Natural killer cell treated with Interleukin-12 subunit alpha and Interleukin-12 subunit beta and Interleukin-15 and Interleukin-18, amount 100 ng/mL, for 72 hours (primary cell): Measurements from ENCODE around the gene SMAGP. TPM values are rescaled to one million over a fixed set of nuclear protein-coding genes. Genes with fewer than 3 reads are reported as not detected.
"Not testable (repeated sequence)": the region's sequence is repeated elsewhere in the genome, so short reads cannot be mapped to it uniquely, and the experiment has no call there.

ENCODE experiments used
- ATAC-seq, 2 donors: fragments of 150-1000 bp; cut with Tn5 transposase in 1 of 2; sonication (Bioruptor Pico), chemical (Tn5 transposase) in 1 of 2; 2 replicates each; pipeline ENCODE4 v1.10.0; 2021
- DNase-seq: peaks from one replicate; pipeline ENCODE4 v3.0.0; 2022; ENCODE audit warnings: low spot score
- H3K27ac Mint-ChIP-seq, 2 donors: 1 replicate in 1 of 2; 2 replicates in 1 of 2; pipeline ENCODE4 v1.8.0; 2022; ENCODE audit warnings: mixed read lengths in 2 of 2, mild to moderate bottlenecking in 1 of 2, moderate library complexity in 1 of 2
- H3K27me3 Mint-ChIP-seq, 2 donors: 1 replicate in 1 of 2; 2 replicates in 1 of 2; pipeline ENCODE4 v1.8.0; 2022; ENCODE audit warnings: mixed read lengths in 2 of 2
- H3K36me3 Mint-ChIP-seq: one replicate; pipeline ENCODE4 v1.8.0; 2022; ENCODE audit warnings: mixed read lengths
- H3K4me1 Mint-ChIP-seq, 2 donors: 1 replicate in 1 of 2; 2 replicates in 1 of 2; pipeline ENCODE4 v1.8.0; 2022; ENCODE audit warnings: low read depth in 2 of 2, mixed read lengths in 2 of 2, mild to moderate bottlenecking in 1 of 2
- H3K4me3 Mint-ChIP-seq: one replicate; pipeline ENCODE4 v1.8.0; 2022; ENCODE audit warnings: mixed read lengths
- H3K9me3 Mint-ChIP-seq: 2 replicates; pipeline ENCODE4 v1.8.0; 2022; ENCODE audit warnings: mixed read lengths
- total RNA-seq, 2 donors: library from RNA; stranded (reverse); gene quantifications; one replicate each; pipeline ENCODE4 v1.2.3, GENCODE V29; 2022

Gene SMAGP
- total RNA-seq, 2 donors from 2014 or later: 3.8 to 11.5 TPM

DNA sequence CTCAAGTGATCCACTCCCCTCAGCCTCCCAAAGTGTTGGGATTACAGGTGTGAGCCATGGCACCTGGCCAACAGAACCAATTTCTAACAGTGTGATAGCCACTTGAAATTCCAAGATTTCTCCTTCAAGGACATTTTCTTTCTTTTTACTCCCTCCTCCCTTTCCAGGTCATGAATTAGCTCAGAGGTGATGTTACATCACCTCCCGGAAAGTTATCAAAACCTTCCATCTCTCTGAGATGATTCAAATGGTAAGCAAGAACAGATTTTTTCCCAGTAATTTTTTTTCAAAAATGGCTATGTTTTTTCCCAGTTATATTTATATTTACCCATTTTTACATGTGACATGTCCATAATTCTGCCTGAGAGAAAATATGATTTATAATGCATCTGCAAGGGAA lies 15.6 kb upstream of the SMAGP start:
- Mint-ChIP-seq H3K4me1 (peaks cover 0 to 6% of the 10 kb centered on the region in 2 donors), H3K27me3 (no peaks in the 10 kb centered on the region), H3K27ac (peak overlapping the region; percentile 39 to 52), H3K36me3 (peaks cover under 1% of the 10 kb centered on the region), H3K4me3 (no peak overlapping the region), H3K9me3 (no peaks in the 10 kb centered on the region)
- DNase-seq: no peak
- no peak for ATAC-seq

DNA sequence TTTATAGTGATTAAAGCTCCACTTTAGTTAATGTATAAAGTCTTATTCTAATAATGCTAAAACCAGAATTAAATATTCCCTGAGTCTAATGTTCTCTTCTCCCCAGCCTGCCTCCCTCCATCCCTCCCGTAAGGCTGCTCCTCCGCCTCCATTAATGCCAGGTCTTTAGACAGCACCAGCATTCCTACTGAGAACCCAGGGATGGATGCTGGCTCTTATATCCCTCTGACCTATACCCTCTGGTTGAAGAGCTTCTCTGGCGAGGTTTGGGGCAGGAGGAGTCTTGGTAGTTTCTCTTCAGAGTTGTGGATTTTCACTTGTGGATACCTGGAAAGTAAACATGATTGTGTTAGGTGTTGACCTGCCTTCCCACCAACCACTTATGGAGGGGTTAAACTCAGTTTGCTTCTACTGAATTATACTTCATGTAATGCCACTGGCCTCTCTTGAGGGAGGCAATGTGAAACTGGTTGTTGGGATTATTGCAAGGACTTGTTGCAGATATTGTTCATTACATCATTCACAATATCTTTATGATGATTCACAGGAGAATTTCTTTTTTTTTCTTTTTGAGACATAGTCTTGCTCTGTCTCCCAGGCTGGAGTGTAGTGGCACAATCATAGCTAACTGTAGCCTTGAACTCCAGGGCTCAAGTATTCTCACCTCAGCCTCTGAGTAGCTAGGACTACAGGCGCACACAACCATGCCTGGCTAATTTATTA lies 11.1 kb upstream of the SMAGP start:
- peak overlapping the region; percentile 39 to 44 for H3K27ac Mint-ChIP-seq
- H3K9me3 Mint-ChIP-seq: no peaks in the 10 kb centered on the region
- H3K4me1 Mint-ChIP-seq: peaks cover 0 to 3% of the 10 kb centered on the region in 2 donors
- DNase-seq (no peak), ATAC-seq (no peak)
- no peaks in the 10 kb centered on the region for H3K27me3 Mint-ChIP-seq
- no peak overlapping the region for H3K4me3 Mint-ChIP-seq
- H3K36me3 Mint-ChIP-seq: peaks cover 5% of the 10 kb centered on the region

DNA sequence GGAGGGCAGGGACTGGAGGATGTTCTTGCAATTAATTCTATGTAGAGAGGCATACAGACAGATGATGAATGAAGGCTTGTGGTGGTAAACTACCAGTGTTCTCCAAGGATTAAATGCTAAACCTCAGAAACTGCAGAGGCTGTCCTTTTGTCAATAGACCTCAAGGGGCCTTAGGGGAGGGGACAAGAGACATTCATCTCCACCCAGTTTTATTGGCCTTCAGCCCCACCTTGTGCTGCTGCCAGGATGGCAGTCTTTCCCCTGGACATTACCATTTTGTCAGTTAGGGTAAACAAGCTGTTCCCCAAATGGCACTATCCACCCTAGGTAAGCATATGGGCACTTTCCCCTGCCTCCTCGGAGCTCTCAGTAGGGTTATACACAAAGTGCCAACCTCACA lies 4.9 kb upstream of the SMAGP start:
- Mint-ChIP-seq H3K27me3 (no peaks in the 10 kb centered on the region), H3K36me3 (no peaks in the 10 kb centered on the region), H3K4me3 (no peak overlapping the region), H3K9me3 (no peaks in the 10 kb centered on the region), H3K27ac (no peak overlapping the region), H3K4me1 (peaks cover 10 to 13% of the 10 kb centered on the region in 2 donors)
- DNase-seq (no peak), ATAC-seq (no peak)

DNA sequence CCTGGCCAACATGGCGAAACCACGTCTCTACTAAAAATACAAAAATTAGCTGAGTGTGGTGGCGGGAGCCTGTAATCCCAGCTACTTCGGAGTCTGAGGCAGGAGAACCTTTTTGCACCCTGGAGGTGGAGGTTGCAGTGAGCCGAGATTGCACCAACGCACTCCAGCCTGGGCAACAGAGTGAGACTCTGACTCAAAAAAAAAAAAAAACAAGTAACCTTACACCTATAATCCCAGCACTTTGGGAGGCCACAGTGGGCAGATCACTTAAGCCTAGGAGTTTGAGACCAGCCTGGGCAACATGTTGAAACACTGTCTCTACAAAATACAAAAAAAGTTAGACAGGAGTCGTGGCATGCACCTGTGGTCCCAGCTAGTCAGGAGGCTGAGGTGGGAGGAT lies 2.6 kb upstream of the SMAGP start:
- H3K36me3 Mint-ChIP-seq, DNase-seq, H3K27ac Mint-ChIP-seq, ATAC-seq, H3K27me3 Mint-ChIP-seq, H3K9me3 Mint-ChIP-seq, H3K4me3 Mint-ChIP-seq: not testable (repeated sequence)
- H3K4me1 Mint-ChIP-seq: peaks cover 19 to 22% of the 10 kb centered on the region in 2 donors

DNA sequence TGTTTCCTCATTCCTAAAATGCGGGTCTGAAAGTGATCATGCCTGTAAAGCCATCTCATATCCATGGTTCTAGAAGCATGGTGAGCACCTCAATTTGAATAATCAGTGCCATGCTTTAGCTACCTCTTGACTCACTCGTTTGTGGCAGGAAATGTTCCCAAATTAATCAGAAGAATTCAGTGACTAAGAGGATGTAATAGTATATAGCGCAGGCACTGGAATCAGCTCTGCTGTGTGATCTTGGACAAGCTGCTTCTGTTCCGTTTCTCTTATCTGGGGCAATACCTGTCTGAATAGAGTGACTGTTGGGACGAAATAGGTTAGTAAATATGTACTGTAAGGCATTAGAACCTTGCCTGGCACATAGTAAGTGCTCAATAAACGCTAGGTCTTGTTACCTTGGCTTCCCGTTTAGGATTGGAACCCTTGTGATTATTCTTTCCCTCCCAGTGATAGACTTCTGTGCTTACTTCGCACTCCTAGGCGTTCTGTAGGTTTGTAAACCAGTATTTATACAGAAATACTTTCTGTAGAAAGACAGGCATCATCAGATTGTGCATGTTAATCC lies 820 bp upstream of the SMAGP start:
- Mint-ChIP-seq H3K27ac (peak overlapping the region; percentile 43 to 88), H3K4me3 (peak overlapping the region; percentile 89), H3K36me3 (no peaks in the 10 kb centered on the region), H3K9me3 (no peaks in the 10 kb centered on the region), H3K27me3 (no peaks in the 10 kb centered on the region), H3K4me1 (peaks cover 20 to 26% of the 10 kb centered on the region in 2 donors)
- DNase-seq (no peak), ATAC-seq (no peak)

DNA sequence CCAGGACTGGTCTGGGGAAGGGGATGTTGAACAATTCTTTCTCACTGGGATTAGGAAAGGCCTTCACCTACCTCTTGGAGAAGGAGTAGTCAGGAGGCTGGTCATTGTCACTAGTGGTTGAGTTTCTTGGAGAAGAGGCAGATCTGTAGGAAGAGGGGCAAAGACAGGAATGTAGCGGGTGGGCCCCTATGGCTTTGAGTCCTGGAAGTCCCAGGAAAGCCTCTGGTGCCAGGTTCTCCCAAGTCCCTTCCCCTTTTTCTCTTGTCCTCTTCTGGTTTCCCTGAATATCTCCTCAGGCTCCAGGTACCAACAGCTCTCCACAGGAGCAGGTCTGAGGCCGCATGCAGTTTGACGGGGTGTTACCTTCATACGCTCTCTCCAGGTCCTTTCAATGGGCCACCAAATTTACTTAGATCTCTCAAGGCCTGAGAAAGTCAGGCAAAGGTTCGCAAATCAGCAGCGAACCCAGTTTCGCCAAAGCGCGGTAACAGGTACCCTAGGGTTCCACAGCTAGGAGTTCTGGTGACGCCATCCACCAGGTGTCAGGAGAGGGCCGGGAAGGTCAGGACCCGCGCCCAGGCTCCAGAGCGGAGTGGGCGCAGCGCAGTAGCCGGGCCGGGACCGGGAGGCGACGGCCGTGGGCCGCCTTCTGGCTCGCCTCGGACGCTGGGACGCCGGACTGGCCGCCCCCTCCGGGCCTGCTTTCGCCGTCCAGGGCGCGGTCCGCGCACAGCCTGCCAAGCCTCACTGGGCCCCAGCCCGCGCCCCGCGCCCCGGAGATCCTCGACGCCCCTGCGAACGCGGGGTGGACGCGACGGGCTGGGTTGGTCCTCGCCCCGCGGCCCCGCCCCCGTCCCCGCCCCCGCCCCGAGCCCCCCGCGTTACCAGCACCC lies 795 bp downstream of the SMAGP start:
- ATAC-seq (peak in 1 of 2 donors; percentile 55), DNase-seq (no peak)
- H3K36me3 Mint-ChIP-seq: peaks cover 5% of the 10 kb centered on the region
- no peaks in the 10 kb centered on the region for H3K27me3 Mint-ChIP-seq
- peak overlapping the region; percentile 86 for H3K4me3 Mint-ChIP-seq
- H3K4me1 Mint-ChIP-seq: peaks cover 35% of the 10 kb centered on the region in 2 donors
- peak overlapping the region; percentile 50 to 73 for H3K27ac Mint-ChIP-seq
- H3K9me3 Mint-ChIP-seq: no peaks in the 10 kb centered on the region

DNA sequence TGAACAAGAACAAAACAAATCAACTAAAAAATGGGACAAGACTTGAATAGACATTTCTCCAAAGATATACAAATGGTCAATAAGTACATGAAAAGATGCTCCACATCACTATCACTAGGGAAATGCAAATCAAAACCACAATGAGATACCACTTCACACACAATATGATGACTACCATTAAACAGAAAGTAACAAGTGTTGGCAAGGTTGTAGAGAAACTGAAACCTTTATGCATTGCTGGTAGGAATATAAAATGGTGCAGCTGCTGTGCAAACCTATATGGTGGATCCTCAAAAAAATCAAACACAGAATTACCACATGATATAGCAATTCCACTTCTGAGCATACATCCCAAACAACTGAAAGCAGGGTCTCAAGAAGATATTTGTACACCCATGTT lies 5.2 kb downstream of the SMAGP start:
- peak overlapping the region; percentile 44 to 76 for H3K27ac Mint-ChIP-seq

DNA sequence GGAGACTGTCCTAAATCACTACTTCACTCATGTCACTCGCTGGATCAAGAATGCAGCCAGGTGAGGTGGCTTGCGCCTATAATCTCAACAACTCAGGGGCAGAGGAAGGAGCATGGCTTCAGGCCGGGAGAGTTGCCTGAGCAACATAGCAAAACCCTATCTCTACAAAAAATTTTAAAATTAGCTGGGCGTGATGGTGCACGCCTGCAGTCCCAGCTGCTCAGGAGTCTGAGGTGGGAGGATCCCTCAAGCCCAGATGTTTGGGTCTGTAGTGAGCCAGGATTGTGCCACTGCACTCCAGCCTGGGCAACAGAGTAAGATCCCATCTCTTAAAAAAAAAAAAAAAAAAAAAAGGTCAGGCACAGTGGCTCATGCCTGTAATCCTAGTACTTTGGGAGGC lies 5.9 kb downstream of the SMAGP start:
- peaks cover 5% of the 10 kb centered on the region for H3K36me3 Mint-ChIP-seq

More for the DNA sequence above, 5.2 kb downstream of the SMAGP start:
- Mint-ChIP-seq H3K27me3 (no peaks in the 10 kb centered on the region), H3K9me3 (no peaks in the 10 kb centered on the region), H3K4me1 (peaks cover 25 to 31% of the 10 kb centered on the region in 2 donors), H3K4me3 (peak overlapping the region; percentile 81), H3K36me3 (peaks cover 5% of the 10 kb centered on the region)
- DNase-seq (no peak), ATAC-seq (peak; percentile 87)

DNA sequence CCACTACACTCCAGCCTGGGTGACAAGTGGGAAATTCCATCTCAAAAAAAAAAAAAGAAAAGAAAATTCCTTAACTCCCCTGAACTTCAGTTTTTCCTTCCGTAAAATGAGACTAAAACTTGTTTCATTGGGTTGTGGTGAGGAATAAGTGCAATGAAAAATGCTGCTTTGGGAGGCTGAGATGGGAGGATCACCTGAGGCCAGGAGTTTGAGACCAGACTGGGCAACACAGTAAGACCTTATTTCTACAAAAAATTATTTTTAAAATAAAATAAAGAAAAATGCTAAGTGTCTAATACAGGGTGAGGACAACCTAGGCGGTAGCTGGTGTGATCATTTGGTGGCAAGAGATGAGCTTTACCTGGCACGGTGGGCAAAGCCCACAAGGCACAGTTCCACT lies 6.9 kb downstream of the SMAGP start:
- DNase-seq: no peak
- Mint-ChIP-seq H3K27ac (no peak overlapping the region), H3K4me1 (peaks cover 17 to 22% of the 10 kb centered on the region in 2 donors), H3K27me3 (no peaks in the 10 kb centered on the region), H3K36me3 (peaks cover 5% of the 10 kb centered on the region), H3K9me3 (no peaks in the 10 kb centered on the region), H3K4me3 (no peak overlapping the region)
- no peak for ATAC-seq

More for the DNA sequence above, 5.9 kb downstream of the SMAGP start:
- Mint-ChIP-seq H3K27me3 (no peaks in the 10 kb centered on the region), H3K9me3 (no peaks in the 10 kb centered on the region), H3K4me1 (peaks cover 23 to 28% of the 10 kb centered on the region in 2 donors), H3K4me3 (peak overlapping the region; percentile 81), H3K27ac (peak overlapping the region in 1 of 2 donors; percentile 28)
- no peak for DNase-seq
- no peak for ATAC-seq

DNA sequence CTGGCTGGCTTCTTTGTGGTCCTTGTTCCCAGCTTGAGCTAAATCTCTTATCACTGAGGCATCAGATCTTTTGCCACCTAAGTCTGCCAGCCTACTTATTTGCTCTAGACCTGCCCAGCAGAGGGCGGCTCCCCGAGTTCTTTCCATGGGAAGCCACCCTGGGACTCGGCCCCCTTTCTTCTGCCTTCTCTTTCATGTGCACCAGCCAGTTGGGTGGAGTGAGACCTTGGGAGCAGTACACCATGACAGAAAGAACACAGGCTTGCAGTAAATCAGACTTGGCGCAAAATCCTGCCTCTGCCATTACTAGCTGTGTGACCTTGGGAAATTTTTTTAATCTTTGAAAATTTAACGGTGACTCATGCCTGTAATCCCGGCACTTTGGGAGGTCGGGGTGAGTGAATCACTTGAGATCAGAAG lies 7.4 kb downstream of the SMAGP start:
- ATAC-seq: no peak
- no peaks in the 10 kb centered on the region for H3K9me3 Mint-ChIP-seq
- no peaks in the 10 kb centered on the region for H3K27me3 Mint-ChIP-seq
- peaks cover 17 to 19% of the 10 kb centered on the region in 2 donors for H3K4me1 Mint-ChIP-seq
- no peak overlapping the region for H3K4me3 Mint-ChIP-seq
- H3K36me3 Mint-ChIP-seq: peaks cover 5% of the 10 kb centered on the region
- DNase-seq: no peak
- peak overlapping the region in 1 of 2 donors; percentile 19 for H3K27ac Mint-ChIP-seq

DNA sequence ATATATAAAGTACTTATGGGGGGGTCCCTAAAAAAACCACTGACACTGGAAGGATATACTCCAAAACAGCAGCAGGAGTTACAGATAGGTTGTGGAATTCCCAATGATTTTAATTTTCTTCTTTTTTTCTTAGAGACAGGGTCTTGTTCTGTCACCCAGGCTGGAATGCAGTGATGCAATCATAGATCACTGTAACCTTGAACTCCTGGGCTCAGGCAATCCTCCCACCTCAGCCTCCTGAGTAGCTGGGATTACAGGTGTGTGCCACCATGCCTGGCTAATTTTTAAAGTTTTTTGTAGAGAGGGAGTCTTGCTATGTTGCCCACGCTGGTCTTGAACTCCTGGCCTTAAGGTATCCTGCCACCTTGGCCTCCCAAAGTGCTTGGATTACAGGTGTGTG lies 10.6 kb downstream of the SMAGP start:
- H3K27me3 Mint-ChIP-seq, H3K36me3 Mint-ChIP-seq, H3K27ac Mint-ChIP-seq, H3K9me3 Mint-ChIP-seq, ATAC-seq, H3K4me3 Mint-ChIP-seq, H3K4me1 Mint-ChIP-seq, DNase-seq: not testable (repeated sequence)

DNA sequence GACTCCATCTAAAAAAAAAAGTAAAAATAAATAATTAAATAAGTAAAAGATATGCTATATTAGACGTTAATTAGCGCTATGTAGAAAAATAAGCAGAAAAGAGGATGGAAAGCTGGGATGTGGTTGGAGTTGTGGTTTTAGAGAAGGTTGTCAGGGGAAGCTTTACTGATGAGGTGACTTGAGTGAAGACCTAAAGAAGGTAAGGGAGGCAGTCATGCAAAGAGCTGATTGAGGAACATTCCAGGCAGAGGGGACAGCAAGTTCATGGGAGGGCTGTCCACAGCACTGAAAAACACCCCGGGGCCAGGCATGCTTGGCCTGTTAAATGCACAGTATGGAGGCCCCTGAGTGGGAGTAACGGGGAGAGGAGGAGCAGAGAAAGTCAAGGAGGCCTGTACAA lies 15.7 kb downstream of the SMAGP start:
- H3K27ac Mint-ChIP-seq: no peak overlapping the region
- ATAC-seq (no peak), DNase-seq (no peak)
- peaks cover 4 to 7% of the 10 kb centered on the region in 2 donors for H3K4me1 Mint-ChIP-seq
- H3K9me3 Mint-ChIP-seq: no peaks in the 10 kb centered on the region
- H3K36me3 Mint-ChIP-seq: no peaks in the 10 kb centered on the region
- no peaks in the 10 kb centered on the region for H3K27me3 Mint-ChIP-seq
- no peak overlapping the region for H3K4me3 Mint-ChIP-seq

DNA sequence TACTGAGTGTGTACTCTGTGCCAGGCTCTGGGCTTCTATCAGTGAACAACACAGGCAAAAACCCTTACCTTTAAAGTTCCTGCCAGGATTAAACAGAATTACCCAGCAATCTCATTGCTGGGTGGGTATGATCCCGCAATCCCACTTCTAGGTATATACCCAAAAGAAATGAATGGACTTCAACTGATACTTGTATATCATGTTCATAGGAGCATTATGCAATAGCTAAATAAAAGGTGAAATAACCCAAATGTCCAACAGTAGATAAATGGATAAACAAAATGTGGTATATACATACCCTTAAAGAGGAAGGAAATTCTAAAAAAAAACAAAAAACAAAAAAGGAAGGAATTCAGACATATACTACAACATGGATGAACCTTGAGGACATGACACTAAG lies 16.9 kb downstream of the SMAGP start:
- no peak overlapping the region for H3K4me3 Mint-ChIP-seq
- ATAC-seq: no peak
- no peaks in the 10 kb centered on the region for H3K27me3 Mint-ChIP-seq
- no peak overlapping the region for H3K27ac Mint-ChIP-seq
- H3K36me3 Mint-ChIP-seq: no peaks in the 10 kb centered on the region
- no peaks in the 10 kb centered on the region for H3K9me3 Mint-ChIP-seq
- H3K4me1 Mint-ChIP-seq: peaks cover 7 to 10% of the 10 kb centered on the region in 2 donors
- DNase-seq: no peak
